ENCODE data around the gene MORC4. TPM values are rescaled to one million over a fixed set of nuclear protein-coding genes. Genes with fewer than 3 reads are reported as not detected.

The MORC4 gene
- total and polyA plus RNA-seq, 4 donors: 4.5 to 25.3 (median 11.6) TPM

DNA sequence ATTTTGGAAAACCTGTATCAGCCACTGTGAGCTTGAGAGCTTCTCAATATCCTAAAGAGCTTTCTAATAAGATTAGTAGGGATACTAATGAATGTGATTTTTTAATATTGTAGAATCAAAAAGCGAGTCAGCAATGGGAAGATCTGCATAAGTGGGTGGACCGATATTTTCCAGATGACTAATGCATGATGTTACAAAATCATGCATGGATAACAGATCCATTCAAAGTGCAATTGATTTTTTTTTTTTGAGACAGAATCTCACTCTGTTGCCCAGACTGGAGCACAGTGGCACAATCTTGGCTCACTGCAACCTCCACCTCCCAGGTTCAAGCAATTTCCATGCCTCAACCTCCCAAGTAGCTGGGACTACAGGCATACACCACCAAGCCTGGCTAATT, 87.1 kb downstream of the MORC4 start:
- no peak overlapping the region for H3K9ac ChIP-seq (ENCODE audit: insufficient read depth in 1 of 2, low read length in 2 of 2)
- no peak overlapping the region for H3K4me3 ChIP-seq
- H3K27me3 ChIP-seq (ENCODE audit: control insufficient read depth in 3 of 3, insufficient read depth in 3 of 3, low read length in 2 of 3): peaks cover 0 to 30% (median 13%) of the 10 kb centered on the region in 3 donors
- TF ChIP-seq, protein P1, sequence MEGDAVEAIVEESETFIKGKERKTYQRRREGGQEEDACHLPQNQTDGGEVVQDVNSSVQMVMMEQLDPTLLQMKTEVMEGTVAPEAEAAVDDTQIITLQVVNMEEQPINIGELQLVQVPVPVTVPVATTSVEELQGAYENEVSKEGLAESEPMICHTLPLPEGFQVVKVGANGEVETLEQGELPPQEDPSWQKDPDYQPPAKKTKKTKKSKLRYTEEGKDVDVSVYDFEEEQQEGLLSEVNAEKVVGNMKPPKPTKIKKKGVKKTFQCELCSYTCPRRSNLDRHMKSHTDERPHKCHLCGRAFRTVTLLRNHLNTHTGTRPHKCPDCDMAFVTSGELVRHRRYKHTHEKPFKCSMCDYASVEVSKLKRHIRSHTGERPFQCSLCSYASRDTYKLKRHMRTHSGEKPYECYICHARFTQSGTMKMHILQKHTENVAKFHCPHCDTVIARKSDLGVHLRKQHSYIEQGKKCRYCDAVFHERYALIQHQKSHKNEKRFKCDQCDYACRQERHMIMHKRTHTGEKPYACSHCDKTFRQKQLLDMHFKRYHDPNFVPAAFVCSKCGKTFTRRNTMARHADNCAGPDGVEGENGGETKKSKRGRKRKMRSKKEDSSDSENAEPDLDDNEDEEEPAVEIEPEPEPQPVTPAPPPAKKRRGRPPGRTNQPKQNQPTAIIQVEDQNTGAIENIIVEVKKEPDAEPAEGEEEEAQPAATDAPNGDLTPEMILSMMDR (IDR thresholded peaks at IDR 0.05; ENCODE audit: control extremely low read depth, extremely low read depth): no peak
- H3K4me1 ChIP-seq (ENCODE audit: control insufficient read depth in 5 of 5, insufficient read depth in 5 of 5, low read length in 5 of 5): peaks cover 0 to 1% (median 0%) of the 10 kb centered on the region in 5 donors
- no peaks in the 10 kb centered on the region for H3K9me3 ChIP-seq (ENCODE audit: control insufficient read depth in 4 of 4, insufficient read depth in 3 of 4, low read length in 3 of 4)
- no peaks in the 10 kb centered on the region for H3K36me3 ChIP-seq (ENCODE audit: control insufficient read depth in 4 of 4, insufficient read depth in 4 of 4, low read length in 4 of 4)
- 63 to 94% methylated on average over 2 of the region's 2 CpGs for WGBS, 2 donors
- no peak for DNase-seq
- no peak overlapping the region for H3K27ac ChIP-seq (ENCODE audit: low read depth in 1 of 2, low read length in 1 of 2)
- no peak for ATAC-seq (ENCODE audit: insufficient read depth, low FRiP score)

- H3K27me3 ChIP-seq (ENCODE audit: control insufficient read depth in 3 of 3, insufficient read depth in 3 of 3, low read length in 2 of 3): peaks cover 0 to 29% (median 9%) of the 10 kb centered on the region in 3 donors
- no peak overlapping the region for H3K9ac ChIP-seq (ENCODE audit: insufficient read depth in 1 of 2, low read length in 2 of 2)
- WGBS, 2 donors: 54 to 61% methylated on average over 6 of the region's 6 CpGs
- TF ChIP-seq, protein P1 (IDR thresholded peaks at IDR 0.05; ENCODE audit: control extremely low read depth, extremely low read depth): no peak
- peak; percentile 50 to 77 (median 56) for DNase-seq
- no peak for ATAC-seq (ENCODE audit: insufficient read depth, low FRiP score)
- H3K4me1 ChIP-seq (ENCODE audit: control insufficient read depth in 5 of 5, insufficient read depth in 5 of 5, low read length in 5 of 5): peaks cover 0 to 4% (median 0%) of the 10 kb centered on the region in 5 donors
- H3K27ac ChIP-seq (ENCODE audit: low read depth in 1 of 2, low read length in 1 of 2): no peak overlapping the region
- H3K9me3 ChIP-seq (ENCODE audit: control insufficient read depth in 4 of 4, insufficient read depth in 3 of 4, low read length in 3 of 4): peaks cover 0 to 3% (median 0%) of the 10 kb centered on the region in 4 donors
- H3K36me3 ChIP-seq (ENCODE audit: control insufficient read depth in 4 of 4, insufficient read depth in 4 of 4, low read length in 4 of 4): no peaks in the 10 kb centered on the region
- no peak overlapping the region for H3K4me3 ChIP-seq
Observed at GRCh38 chrX:106906361-106906760, 93.7 kb downstream of the MORC4 start.

- TF ChIP-seq, protein P1 (IDR thresholded peaks at IDR 0.05; ENCODE audit: control extremely low read depth, extremely low read depth): no peak
- 80 to 82% methylated on average over 5 of the region's 5 CpGs for WGBS, 2 donors
- Histone ChIP-seq H3K36me3 (ENCODE audit: control insufficient read depth in 4 of 4, insufficient read depth in 4 of 4, low read length in 4 of 4) (no peaks in the 10 kb centered on the region), H3K27ac (ENCODE audit: low read depth in 1 of 2, low read length in 1 of 2) (no peak overlapping the region), H3K27me3 (ENCODE audit: control insufficient read depth in 3 of 3, insufficient read depth in 3 of 3, low read length in 2 of 3) (peaks cover 0 to 28% (median 9%) of the 10 kb centered on the region in 3 donors), H3K4me3 (no peak overlapping the region), H3K4me1 (ENCODE audit: control insufficient read depth in 5 of 5, insufficient read depth in 5 of 5, low read length in 5 of 5) (peaks cover 0 to 4% (median 0%) of the 10 kb centered on the region in 5 donors), H3K9me3 (ENCODE audit: control insufficient read depth in 4 of 4, insufficient read depth in 3 of 4, low read length in 3 of 4) (peaks cover 0 to 3% (median 0%) of the 10 kb centered on the region in 4 donors), H3K9ac (ENCODE audit: insufficient read depth in 1 of 2, low read length in 2 of 2) (no peak overlapping the region)
- ATAC-seq (ENCODE audit: insufficient read depth, low FRiP score) (no peak), DNase-seq (no peak)
Observed at GRCh38 chrX:106905064-106905708, 94.8 kb downstream of the MORC4 start.
